Stimulated activated CD8-positive, alpha-beta memory T cell treated with anti-CD3 and anti-CD28 coated beads, Interleukin-12 subunit alpha, Interleukin-12 subunit beta, amount 100 ng/mL, for 4 hours (primary cell): ENCODE measurements around the gene NAXE.
"Not testable (repeated sequence)": the region's sequence is repeated elsewhere in the genome, so short reads cannot be mapped to it uniquely, and the experiment has no call there.

Experiments used
- DNase-seq: peaks from one replicate; pipeline ENCODE4 v3.0.0-alpha.2; 2020; ENCODE audit warnings: low read depth

The NAXE gene

GRCh38 chr1:156623946-156624813 is 32.6 kb downstream of the NAXE start:
- DNase-seq = peak; percentile 23

GRCh38 chr1:156624814-156625435 is 33.3 kb downstream of the NAXE start:
- DNase-seq = no peak

- peak; percentile 42 for DNase-seq
Measured at GRCh38 chr1:156625436-156626078, 34.0 kb downstream of the NAXE start.

DNA sequence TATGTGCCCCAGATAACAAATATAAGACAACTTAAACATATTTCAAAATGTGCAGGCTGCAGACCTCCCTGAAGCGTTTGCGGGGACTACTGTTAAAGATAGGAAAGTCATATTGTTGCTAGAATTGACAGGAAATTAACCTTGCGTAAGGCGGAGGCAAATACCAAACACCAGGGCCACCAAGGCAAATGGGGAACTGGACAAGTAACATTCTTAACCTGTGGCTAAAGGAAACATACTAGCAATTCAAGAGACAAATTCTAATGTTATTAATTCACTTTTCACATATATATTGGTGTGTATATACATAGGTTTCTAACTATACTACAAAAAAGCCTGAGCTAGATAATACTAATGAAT is 34.5 kb downstream of the NAXE start:
- no peak for DNase-seq

DNA sequence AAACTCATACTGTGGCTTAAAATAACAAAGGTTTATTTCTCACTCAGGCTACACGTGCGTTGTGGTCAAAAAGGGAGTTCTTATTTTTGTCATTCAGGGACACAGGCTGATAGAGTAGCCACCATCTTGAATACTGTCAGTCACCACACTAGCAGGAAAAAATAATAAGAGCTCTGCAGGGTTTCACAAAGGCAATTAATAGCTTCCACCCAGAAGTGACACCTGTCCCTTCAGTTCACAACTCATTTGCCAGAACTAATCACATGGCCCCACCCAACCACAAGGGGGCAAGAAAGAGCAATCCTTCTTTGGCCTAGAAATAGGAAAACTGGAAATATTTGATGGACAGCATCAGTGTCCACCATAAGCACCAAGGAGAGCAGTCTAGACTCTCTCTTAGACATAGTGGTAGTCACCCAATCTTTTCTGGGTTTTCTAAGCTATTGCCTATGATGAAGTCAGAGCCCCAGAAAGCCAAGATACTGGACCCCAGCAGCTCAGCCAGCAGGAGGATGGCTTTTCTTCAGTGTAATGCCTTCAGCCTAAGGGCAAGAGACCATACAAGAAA is 35.8 kb downstream of the NAXE start:
- DNase-seq = no peak

GRCh38 chr1:156629823-156630449 is 38.4 kb downstream of the NAXE start:
- DNase-seq = no peak

DNA sequence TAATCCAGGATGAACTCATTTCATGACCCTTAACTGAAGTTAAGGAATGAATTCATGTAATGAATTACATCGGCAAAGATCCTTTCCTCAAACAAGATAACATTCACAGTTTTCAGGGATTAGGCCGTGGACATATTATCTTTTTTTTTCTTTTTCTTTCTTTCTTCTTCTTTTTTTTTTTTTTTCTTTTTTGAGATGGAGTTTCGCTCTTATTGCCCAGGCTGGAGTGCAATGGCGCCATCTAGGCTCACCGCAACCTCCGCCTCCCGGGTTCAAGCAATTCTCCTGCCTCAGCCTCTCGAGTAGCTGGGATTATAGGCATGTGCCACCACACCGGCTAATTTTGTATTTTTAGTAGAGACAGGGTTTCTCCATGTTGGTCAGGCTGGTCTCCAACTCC is 39.6 kb downstream of the NAXE start:
- not testable (repeated sequence) for DNase-seq

DNA sequence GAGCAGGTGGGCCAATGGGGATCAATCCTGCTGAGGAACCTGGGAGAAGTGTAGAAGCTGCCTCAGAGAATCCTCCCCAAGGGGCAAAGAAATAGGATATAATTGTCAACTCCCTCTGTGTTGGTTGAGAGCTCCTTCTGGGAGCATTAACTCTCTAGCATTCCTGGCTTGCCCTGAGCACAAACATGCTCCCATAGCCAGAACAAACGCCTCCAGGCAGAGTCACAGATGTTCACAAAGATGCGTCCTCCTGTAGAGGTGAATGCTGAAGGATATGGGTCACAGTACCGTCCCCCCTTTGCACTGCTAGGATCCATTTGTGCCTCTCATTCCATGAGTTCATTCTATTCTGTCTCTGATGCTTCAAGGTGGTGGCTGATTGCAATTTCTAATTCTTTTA is 40.8 kb downstream of the NAXE start:
- no peak for DNase-seq

- no peak for DNase-seq
Measured at GRCh38 chr1:156638189-156638985, 46.8 kb downstream of the NAXE start.

GRCh38 chr1:156639601-156640101 is 48.1 kb downstream of the NAXE start:
- no peak for DNase-seq

DNA sequence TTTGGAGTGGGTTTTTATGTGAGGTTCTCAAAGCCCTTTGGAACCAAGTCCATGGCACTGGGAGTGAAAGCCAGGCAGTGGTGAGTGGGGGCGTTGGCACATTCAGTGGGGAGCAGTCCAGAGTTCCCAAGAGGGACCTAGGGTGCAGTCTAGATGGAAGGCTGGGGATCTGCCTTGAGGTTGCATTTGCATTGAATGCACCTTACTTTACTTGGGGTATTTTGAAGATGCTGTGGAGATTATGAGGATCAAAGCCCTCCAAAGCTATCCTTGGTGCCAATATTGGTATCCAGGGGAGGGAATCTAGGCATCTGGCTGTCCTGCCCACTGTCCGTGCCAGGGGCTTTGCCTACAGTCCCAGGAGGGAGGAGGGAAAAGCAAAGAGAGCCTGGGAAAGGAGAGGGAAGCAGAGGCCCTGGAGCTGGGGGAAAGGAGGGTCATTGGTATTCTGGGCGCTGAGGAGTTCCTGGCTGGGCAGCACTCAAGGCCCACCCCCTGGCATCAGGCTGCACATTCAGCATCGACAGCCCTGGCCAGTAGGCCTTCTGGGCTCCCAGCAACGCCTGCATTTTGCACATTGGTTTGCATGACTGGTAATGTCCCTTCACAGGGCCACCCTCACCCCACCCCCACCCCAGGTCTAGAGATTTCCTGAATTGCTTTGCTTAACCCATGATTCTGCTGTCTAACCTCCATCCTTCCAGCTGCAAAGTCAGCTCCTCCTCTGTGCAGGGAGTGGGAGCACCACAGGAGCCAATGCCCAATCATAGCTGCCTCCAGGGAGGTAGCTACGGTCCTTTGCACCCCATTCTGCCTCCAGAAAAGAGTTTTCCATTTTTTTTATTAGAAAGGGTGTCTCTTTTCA is 49.5 kb downstream of the NAXE start:
- DNase-seq = no peak

DNA sequence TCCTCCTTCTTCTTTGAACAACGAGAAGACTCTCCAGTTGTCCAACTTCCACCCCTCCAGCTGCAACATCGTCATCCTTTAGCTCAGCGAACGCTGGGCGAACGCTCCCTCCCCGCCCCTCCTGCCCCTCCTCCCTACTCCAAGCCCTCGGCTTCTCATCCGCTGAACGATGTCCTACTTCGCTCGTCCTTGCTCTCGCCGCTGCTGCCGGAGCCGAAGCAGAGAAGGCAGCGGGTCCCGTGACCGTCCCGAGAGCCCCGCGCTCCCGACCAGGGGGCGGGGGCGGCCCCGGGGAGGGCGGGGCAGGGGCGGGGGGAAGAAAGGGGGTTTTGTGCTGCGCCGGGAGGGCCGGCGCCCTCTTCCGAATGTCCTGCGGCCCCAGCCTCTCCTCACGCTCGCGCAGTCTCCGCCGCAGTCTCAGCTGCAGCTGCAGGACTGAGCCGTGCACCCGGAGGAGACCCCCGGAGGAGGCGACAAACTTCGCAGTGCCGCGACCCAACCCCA is 50.2 kb downstream of the NAXE start, which contains the start of gene BCAN:
TSS of gene BCAN (plus strand) at position 357 of the 504 bp plus-strand sequence. CDS start 3,938 bp downstream, outside the sequence.
- no peak for DNase-seq

- DNase-seq = no peak
Measured at GRCh38 chr1:156642265-156643048, 50.9 kb downstream of the NAXE start.

- DNase-seq = no peak
Measured at GRCh38 chr1:156643049-156643777, 51.6 kb downstream of the NAXE start.

GRCh38 chr1:156643778-156644092 is 52.2 kb downstream of the NAXE start:
- DNase-seq = no peak
